DMS53 treated with DMSO at 0.1 percent for 48 hours (cell line): ENCODE measurements around the gene CELSR3.

Source experiments
- DNase-seq: peaks from one replicate; lab custom pipeline; 2025; ENCODE audit not compliant: unreplicated experiment; lab: John Stamatoyannopoulos, UW

The CELSR3 gene

DNA sequence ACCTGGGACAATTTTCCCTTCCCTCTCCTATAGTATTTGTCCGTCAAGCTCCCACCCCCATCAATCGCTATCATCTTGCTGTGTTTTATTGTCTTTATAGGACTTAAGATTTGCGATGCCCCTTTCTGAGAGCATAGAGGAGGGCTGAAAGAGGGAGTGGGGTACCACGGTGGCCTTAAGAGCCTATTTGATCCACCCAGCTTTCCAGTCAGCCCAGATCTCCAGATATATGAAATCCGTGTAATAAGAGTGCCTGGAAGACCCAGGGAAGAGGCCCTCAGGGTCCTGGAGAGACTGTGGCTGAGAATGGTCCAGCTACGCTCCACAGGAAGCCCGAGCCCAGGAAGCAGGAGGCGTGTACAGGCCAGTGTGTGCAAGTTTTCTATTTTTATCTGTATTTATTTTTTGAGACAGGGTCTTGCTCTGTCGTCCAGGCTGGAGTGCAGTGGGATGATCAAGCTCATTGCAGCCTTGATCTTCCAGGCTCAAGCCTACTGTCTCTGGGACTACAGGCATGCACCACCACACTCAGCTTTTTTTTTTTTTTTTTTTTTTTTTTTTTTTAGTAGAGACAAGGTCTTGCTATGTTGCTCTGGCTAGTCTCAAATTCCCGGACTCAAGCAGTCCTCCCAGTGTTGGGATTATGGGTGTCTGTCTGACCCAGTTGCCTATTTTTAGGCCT is 24.0 kb upstream of the CELSR3 start:
- no peak for DNase-seq

DNA sequence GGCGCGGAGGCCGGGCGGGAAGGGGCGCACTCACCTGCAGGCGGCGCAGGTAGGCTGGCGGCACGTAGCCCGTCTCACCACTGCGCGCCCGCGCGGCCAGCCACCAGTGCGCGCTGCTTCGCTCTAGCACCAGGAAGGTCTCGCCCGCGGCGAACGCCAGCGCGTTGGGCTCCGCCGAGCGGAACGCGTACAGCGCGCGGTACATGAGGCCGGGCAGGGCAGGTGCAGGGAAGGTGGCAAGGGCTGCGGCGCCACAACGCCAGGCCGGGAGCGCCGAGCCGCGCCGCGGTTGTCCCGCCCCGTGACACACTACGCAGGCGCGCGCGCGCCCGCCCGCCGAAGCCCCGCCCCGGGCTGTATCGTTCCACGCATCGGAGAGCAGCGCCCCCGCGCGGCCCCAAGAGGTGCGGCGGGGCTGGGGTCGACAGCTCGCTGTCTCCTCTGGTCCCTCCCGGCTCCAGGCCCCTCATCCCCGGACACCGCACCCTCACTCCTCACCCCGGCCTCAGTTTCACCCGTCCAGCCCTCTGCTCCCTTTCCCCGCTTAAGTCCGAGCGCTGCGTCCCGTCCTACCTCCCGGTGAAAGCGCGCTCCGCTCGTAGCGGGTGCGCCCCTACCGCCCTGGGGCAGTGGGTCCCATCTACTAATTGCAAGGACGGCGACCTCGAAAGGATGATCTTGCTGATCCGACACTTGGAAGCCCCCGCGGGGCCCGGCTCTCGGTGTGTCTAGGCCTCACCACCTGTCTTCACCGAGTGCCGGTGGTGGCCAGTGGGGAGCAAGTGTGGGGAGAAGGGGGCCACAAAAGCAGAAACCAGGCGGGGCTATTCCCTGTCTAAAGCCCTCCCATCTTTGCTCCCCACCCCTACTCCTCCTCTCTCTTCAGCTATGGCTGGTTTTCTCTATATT is 23.2 kb upstream of the CELSR3 start, which contains the start of gene NCKIPSD:
TSS of gene NCKIPSD (minus strand) at position 313 of the 909 bp plus-strand sequence. CDS start at position 205, 108 bp downstream.
- DNase-seq = peak; percentile 10

DNA sequence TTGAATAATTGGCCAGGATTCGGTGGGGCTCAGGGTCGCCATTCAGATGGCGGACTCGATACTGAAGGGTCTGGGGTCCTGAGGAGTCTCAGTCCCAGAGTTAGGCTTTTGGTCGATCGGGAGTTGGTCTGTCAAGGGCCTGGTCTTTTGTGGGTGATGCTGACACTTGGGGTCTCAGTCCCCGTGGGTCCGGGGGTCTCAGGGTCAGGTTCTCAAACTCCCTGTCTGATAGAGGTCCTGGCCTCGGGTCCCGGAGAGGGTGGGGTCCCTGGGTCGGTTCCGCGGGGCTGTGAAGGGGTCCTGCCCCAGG is 22.6 kb upstream of the CELSR3 start:
- DNase-seq = no peak

DNA sequence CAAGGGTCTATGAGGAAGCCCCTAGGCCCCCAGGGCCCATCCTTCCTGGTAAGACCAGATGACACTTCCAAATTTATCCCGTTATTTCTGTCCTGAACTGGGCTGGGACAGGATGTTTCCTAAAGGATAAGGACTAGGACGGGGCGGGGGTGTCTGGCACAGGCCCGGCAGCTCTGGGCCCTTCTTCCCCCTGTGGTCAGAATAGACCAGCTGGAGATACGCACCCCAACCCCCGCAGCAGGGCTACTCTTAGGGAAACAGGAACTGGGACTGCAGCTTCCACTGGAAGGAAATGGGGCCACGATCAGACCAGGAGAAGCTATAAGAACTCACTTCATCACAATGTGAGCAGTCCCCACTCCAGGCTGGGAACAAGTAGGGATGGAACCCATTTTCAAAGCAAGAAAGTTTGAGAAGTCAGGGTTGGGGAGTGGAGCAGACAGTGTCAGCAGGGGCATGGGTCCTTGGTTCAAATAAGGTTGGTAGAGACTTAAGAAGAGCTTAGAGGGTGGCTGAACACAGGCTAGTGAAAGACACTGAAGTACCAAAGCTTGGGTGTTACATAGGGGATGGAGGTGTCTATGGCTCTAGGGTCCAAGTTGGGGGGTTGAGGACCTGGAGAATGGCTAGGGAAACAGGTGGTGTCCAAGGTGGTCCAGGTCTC is 21.9 kb upstream of the CELSR3 start:
- DNase-seq = no peak

DNA sequence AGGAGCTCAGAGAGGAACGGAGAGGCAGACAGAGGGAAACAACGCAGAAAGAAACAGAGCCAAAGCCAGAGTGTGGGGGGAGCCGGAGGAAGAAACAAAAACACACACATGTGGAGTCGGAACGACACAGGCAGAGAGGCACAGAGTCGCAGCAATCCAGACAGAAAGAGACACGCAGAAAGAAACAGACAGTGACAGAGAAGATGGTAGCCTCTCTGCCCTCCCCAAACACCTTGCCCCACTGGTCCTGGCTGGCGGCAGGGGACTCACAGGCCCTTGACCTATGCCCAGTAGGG is 21.3 kb upstream of the CELSR3 start:
- DNase-seq = no peak

DNA sequence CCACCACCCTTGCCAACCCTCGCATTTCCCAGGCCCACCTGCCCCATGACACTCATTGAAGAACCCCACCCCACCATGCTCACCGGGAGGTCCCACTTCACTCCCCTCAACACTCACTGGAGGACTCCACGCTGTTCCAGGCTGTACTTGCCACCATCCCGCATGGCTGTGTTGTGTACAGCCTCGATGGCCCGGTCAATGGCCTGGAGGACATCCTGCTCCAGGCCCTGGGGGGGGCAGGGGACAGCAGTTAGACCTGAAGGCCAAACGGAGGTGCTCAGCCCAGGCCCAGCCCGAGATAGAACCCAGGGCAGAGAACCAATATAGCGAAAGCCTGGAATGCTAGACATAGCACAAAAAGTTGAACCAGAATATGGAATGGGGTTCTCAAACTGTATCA is 20.1 kb upstream of the CELSR3 start:
- no peak for DNase-seq

DNA sequence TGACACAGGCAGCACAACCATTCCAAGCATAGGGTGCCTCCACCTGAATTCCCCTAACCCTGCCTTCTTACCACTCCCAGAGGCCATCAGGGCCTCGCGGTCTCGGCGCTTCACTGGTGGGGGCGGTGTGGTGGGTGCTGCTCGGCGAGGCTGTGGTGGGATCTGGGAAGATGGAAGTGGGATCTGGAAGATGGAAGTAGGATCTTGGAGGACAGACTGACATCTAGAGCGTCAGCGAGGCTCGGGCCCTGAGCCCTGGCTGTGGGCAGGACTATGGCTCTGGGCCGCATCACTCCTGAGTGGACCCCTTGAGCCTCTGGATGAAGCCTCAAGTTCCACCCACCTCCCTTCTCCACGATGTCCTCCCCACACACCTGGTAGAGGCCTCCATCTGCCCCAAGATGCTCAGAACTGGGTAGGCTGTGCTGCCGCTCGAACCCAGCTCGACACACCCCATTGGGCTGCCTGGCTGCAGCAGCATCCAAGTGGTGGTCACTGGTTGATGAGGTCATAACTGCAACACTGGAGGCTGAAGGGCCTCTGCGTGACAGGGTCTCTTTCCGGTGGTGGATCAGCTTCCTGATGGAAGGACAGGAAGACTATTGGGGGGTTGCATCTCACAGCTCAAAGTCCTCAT is 19.4 kb upstream of the CELSR3 start:
- no peak for DNase-seq

DNA sequence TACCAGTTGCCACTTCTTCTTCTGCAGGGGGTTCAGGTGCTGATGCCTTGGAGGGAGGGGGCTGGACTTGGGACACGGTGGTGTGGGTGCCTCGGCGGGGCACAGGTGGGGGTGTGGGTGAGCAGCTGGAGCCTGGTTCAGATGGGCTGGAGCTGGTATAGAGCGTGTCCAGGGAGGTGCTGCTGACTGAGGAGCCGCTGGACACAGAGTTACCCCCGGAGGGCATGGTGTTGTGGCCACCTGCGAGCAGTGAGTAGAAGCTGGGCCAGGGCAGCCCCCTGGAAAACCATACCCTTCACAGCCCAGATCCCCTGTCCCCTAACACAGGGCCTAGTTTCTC is 18.8 kb upstream of the CELSR3 start:
- DNase-seq = no peak

DNA sequence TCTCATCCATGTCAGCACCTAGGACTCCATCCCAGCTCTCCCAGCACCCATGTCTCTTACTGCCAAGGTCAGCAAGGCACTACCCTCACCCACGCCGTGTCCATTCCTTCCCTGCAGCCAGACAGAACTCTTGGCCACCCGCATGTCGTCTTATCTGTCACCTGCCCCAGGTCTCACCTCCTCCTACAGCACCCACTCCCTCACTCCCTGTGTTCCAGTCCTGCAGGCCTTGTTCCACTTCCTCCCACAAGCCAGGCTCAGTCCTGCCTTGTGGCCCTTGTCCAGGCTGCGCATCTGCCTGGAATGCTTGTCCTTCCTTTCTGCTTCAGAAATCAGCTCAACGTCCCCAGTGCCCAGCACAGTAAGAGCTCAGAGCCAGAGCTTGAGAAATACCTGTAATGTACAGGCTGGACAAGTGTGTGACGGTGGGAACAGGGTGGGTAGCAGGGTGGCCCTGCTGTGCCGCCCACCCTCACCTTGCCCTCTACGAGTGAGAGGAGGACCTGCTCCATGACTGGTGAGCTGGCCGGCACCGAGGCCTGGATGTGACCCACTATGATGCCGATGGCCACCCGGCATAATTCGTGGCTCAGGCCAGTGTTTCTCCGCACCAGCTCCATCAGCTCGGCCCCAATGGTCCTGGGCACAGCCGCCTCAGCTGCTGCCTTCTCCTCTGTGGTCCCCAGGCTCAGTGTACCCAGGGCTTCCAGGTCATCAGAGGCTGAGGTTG is 18.3 kb upstream of the CELSR3 start:
- DNase-seq = no peak

DNA sequence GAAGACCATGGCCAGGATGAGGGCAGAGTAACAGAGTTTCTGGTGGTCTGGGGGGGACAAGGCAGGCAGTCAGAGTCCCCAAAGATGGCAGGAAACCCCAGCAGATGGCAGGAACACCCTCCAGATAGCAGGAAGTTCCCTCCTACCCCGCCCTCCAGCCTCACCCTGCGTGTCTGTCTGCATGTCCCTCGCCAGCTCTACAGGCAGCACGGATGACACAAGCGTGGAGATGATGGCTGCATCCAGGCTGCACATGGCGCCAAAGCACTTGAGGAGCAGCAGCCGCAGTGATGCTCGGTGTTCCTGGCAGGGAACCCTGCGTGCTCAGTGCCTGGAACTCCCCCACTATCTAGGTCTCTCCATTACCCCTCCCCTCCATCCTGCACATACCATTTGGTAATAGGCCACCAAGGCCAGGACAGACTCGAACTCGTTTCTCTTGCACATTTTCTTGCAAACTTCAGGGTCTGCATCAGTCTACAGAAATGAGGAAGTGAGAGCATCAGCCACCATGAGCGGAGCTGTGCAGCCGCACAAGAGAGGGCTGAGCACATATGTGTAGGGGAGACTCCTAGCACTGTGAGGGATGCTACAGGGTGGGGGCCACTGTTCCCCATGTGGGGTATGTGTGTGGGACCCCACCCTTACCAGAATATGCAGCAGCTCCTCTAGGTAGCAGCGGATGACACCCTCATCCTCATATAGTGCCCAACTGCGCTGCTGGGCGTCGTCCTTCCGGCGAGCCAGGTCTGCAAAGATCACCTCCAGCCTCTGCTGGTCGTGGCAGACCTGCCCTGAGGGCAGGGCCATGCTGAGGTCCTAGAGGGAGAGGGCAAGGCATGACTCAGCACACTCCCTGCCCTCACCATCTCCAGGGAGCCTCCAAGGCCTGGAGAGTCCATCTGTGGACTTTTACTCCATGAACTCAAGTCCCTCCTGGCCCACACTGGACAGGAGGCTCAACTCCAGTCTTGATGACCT is 17.0 kb upstream of the CELSR3 start:
- no peak for DNase-seq

DNA sequence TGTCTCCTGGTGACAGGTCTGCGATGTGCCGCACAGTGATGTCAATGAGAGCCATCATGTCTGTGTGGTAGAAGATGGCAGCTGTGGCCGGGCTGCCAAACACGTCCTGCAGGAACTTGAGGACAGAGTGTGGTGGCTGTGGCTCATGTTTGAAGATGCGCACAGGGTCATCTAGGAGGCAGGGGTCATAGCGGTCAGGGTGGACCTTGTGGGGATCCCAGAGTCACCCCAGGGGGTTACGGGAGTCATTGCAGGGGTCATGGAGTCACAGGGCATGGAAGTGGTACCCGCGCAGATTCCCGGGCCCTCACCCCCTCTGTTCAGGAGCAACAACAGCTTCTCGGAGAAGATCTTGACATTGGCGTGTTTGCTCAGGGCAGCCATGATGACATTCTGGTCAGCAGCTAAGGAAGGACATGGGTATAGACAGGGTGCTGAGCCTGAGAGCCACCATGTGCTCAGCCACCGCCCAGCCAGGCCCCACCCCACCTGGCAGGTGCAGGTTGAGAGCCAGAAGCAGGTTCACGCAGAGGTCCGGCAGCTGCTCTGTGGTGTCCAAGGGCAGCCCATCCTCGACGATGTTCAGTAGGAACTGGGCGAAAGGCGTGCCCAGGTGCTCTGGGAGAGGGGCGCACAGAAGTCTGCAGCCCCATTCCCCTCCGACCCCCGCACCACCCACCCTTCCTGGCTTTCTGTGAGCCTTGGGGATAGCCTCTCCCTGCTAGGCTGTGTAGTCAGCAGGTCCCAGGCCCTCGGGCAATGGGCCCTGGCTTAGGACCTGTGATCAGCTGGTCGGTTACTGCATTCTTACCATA is 16.1 kb upstream of the CELSR3 start:
- no peak for DNase-seq

DNA sequence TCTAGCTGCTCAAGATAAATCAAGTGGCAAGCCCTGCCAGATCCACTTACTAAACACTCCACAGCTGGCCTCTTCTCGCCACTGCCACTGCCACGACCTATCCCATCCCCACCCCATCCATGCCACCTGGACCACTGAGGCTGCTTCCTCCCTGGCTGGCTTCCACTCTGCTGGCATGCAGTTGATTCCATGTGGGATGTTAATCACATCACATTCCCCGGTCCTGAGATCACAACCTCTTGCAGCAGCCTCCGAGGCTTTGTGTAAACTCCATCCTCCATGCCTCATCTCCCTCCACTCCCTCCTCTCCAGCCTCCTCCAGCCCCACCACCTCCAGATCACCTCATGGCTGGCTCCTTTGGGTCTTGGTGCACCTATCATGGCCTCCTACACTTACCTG is 15.4 kb upstream of the CELSR3 start:
- DNase-seq = no peak

DNA sequence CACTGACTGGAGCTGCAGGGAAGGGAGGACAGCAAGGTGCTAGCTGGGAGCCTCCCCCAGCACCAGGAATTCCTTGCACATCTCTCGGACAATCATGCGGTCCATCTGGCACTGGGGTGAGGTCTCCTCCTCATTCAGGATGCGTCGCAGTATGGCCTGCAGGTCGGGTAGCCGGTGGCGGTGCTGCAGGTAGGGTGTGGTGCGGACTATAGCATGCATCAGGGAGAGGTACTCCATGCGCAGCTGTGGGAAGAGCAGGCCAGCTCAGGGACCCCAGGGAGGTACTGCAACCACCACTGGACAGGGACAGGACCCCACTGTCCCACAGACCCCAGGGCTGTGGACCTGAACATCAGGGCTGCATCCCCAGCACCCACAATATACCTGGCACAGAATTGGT is 11.8 kb upstream of the CELSR3 start:
- no peak for DNase-seq

DNA sequence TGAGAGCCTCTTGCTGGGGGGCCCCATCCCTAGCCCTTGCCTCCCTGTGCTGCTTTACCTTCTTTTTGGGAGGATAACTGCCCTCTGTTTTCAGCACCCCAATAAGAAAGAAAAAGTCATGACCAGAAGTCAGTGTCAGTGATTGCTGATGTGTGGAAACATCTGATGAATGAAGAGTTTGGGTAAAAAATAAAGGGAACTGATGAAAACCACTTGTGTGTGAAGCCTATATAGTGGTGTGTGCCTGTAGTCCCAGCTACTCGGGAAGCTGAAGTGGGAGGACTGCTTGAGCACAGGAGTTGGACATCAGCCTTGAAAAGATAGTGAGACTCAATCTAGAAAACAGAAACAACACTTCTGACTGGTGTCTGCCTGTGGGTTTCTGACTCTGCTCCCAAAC is 9.8 kb upstream of the CELSR3 start:
- DNase-seq = no peak

DNA sequence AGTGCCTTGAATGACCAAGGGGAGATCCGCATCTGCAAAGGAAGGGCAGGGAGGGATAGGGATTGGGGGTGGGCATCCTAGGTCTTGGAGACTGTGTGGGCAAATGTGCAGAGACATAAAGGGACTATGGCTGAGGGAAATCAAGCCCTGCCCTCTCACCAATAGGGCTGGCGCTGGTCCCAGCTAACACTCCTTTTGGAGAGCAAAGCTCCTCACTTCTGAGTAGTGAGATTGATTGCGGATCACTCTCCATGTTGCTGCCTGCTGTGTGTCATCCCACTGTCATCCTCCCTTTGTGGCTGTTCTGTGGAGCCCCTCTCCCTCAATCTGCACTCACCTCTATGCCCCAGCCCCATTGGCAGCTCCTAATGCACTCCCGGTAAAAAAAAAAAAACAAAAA is 2.2 kb upstream of the CELSR3 start:
- no peak for DNase-seq

DNA sequence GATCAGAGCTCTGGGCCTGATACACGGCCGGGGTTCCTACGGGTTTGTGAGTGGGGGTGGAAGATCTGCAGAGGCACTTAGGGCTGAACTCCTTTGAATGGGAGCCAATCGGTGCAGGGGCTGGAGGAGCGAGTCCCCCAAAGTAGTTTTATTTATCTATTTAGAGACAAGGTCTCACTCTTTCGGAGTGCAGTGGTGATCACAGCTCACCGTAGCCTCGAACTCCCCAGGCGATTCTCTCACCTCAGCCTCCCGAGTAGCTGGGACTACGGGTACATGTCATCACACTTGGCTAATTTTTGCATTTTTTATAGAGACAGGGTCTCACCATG is 1.6 kb upstream of the CELSR3 start:
- DNase-seq = no peak

DNA sequence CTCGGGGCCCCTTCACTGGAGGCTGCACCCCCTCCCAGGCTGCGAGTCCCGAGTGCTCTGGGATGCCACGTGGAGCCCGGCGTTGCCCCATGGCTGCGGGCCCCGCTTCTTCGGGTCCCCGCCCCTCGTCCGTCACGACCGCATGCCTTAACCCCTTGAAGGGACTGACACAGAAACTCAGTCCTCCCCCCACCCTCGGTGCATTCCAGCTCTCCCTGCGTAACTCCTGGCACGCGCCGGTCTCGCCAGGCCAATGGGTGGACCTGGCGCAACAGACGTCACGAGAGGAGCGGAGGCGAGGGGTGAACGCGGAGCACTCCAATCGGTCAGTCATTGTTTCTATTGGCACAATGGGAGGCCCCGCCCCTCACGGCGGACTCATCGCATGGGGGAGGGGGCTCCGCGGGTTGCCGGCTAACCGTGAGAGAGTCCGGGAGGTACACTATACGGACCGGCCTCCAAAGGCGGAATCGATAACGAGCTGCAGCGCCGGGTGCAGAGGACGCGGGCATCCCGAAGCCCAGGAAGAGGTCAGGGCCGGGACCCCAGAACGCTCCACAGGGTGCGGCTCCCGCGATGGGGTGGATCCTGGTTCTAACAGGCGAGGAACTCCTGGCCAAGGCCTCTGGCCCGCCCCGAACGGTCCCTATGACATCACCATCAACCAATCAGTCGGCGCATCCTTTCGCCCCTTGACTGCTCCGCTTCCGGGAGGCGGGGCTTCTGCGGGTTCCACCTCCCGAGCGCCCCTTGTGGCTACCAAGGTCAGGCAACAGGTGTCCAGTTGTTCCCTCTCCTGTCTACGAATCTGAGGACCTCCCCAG is 1.0 kb upstream of the CELSR3 start:
- peak; percentile 63 for DNase-seq

DNA sequence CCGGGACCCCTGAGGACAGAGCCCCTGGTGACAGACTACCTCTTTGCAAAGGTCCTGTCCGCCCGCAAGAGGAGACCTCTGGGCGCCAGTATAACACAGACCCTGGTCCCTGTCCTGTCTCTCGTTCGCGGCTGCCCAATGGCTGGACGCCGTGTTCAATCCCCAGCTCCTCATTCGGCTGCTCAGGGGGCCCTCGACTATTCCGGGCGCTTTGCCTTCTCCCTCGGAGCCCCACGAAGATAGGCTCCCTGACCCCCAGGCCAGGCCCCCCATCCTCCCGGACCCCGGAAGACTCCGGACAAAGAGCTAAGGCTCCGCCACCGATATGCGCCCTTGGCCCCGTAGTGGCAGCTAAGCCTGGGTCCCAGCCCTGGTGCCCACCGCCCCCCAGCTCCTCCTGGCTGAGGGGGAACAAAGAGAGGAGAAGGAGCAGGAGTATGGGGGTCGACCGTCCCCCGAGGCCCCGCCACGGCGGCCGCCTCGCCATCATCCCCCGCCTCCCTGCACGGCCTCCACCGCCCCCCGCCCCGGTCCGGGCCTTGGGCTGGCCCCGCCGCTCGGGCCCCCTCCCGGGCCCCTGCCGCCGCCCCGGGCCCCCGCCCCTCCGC is 437 bp downstream of the CELSR3 start:
- no peak for DNase-seq
